SK-N-SH treated with all-trans-retinoic acid at 6 μM for 48 hours (cell line): ENCODE measurements around the gene FCHO1.

ENCODE experiments used
- ARNTL ChIP-seq: fragments of 450-650 bp; formaldehyde crosslinking; IDR thresholded peaks from 2 replicates; pipeline ENCODE4 v1.5.0; 2020; ENCODE audit warnings: low read depth, mild to moderate bottlenecking, moderate library complexity, borderline replicate concordance
- BACH2 ChIP-seq: fragments of 250-450 bp; sonication (Bioruptor Pico); IDR thresholded peaks from 2 replicates; pipeline ENCODE4 v1.9.0; 2021; ENCODE audit warnings: mild to moderate bottlenecking, borderline replicate concordance
- CREB5 ChIP-seq: fragments of 250-450 bp; sonication (Bioruptor Pico); IDR thresholded peaks from 2 replicates; pipeline ENCODE4 v1.5.1; 2020; ENCODE audit warnings: low read depth, mild to moderate bottlenecking, moderate library complexity
- ESRRG ChIP-seq: fragments of 250-450 bp; sonication (Bioruptor Pico); IDR thresholded peaks from 2 replicates; pipeline ENCODE4 v1.6.1; 2021; ENCODE audit warnings: mild to moderate bottlenecking
- PATZ1 ChIP-seq: fragments of 250-450 bp; sonication (Bioruptor Pico); IDR thresholded peaks from 2 replicates; pipeline ENCODE4 v1.8.0; 2020; ENCODE audit warnings: mild to moderate bottlenecking, moderate library complexity, borderline replicate concordance
- RARB ChIP-seq: fragments of 250-450 bp; sonication (Bioruptor Pico); IDR thresholded peaks from 2 replicates; pipeline ENCODE4 v1.8.0; 2021; ENCODE audit warnings: mild to moderate bottlenecking, moderate library complexity
- TOX ChIP-seq: fragments of 250-450 bp; sonication (Bioruptor Pico); IDR thresholded peaks from 2 replicates; pipeline ENCODE4 v1.8.0; 2021; ENCODE audit warnings: mild to moderate bottlenecking, moderate library complexity, borderline replicate concordance
- TSHZ2 ChIP-seq: fragments of 250-450 bp; sonication (Bioruptor Pico); IDR thresholded peaks from 2 replicates; pipeline ENCODE4 v1.5.0; 2020; ENCODE audit warnings: mild to moderate bottlenecking, moderate library complexity
- ZFP3 ChIP-seq: fragments of 250-450 bp; sonication (Bioruptor Pico); IDR thresholded peaks from 2 replicates; pipeline ENCODE4 v1.5.0; 2020; ENCODE audit warnings: mild to moderate bottlenecking, moderate library complexity
- ZNF70 ChIP-seq: fragments of 450-650 bp; formaldehyde crosslinking; IDR thresholded peaks from 2 replicates; pipeline ENCODE4 v1.5.0; 2020; ENCODE audit warnings: mild to moderate bottlenecking, moderate library complexity
- ZNF8 ChIP-seq: fragments of 450-650 bp; formaldehyde crosslinking; IDR thresholded peaks from 2 replicates; pipeline ENCODE4 v1.5.0; 2020; ENCODE audit warnings: mild to moderate bottlenecking, moderate library complexity

GRCh38 chr19:17821190-17821589, 69.9 kb downstream of the FCHO1 start, which contains the start of gene INSL3:
- TF ChIP-seq ESRRG (CRISPR knock-in tag) (no peak), ZFP3 (CRISPR knock-in tag) (no peak), ZNF8 (no peak), ARNTL (no peak), RARB (CRISPR knock-in tag) (no peak), TSHZ2 (no peak), BACH2 (CRISPR knock-in tag) (no peak), PATZ1 (CRISPR knock-in tag) (no peak), TOX (no peak), CREB5 (CRISPR knock-in tag) (no peak), ZNF70 (CRISPR knock-in tag) (no peak)
